Bronchial epithelial cell (primary cell): ENCODE measurements around the gene LDAH. TPM values are rescaled to one million over a fixed set of nuclear protein-coding genes. Genes with fewer than 3 reads are reported as not detected.

Source experiments
- DNase-seq: peaks from one replicate; pipeline ENCODE4 v3.0.0-alpha.2; 2010; ENCODE audit warnings: low read depth
- FAIRE-seq: peaks from 2 replicates; lab custom pipeline; 2011; peaks lifted over from hg19 to GRCh38; lab: Jason Lieb, UNC
- H3K27me3 ChIP-seq: 2 replicates; pipeline ENCODE4 v1.5.1; 2011; ENCODE audit warnings: low read length; ENCODE audit not compliant: control insufficient read depth, insufficient read depth
- H3K36me3 ChIP-seq: 2 replicates; pipeline ENCODE4 v1.5.1; 2011; ENCODE audit warnings: low read length; ENCODE audit not compliant: control insufficient read depth, insufficient read depth
- H3K4me3 ChIP-seq: 2 replicates; pipeline ENCODE4 v1.5.1; 2011; ENCODE audit warnings: mild to moderate bottlenecking, low read depth, low read length, control low read depth
- total RNA-seq: library from RNA; depleted of rRNA; stranded (reverse); fragments of >200 nt; gene quantifications from 2 replicates; pipeline ENCODE4 v1.2.1, GENCODE V29; 2014
- TF ChIP-seq, protein P1 (sequence below): IDR thresholded peaks from 2 replicates; pipeline ENCODE4 v1.5.1; 2011; ENCODE audit warnings: mild to moderate bottlenecking, moderate library complexity, low read length, control low read depth, inconsistent platforms; ENCODE audit not compliant: insufficient read depth, severe bottlenecking

Gene LDAH
- total RNA-seq, 1 donor from 2014 or later, result 8.4 TPM

DNA sequence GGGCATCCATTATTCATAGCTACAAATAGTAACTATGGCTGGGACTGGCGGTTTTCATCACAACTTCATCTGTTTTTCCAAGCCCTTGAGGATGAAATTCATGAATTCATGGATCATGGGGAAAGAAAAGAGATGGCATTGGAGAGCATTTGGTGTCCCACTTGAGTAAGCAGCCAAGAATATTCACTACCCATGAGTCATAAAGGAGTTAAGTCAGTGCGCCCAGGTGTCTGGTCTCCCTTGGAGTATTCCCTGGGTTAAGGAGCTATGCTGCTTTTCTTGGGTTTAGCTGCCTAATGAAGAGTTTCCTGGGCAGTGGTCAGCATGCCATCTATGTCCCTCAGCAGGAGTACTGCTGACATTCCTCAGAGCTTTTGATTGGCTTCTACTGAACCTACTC lies 21.3 kb upstream of the LDAH start:
- DNase-seq (no peak), FAIRE-seq (no peak)
- no peaks in the 10 kb centered on the region for H3K27me3 ChIP-seq
- TF ChIP-seq, protein P1, sequence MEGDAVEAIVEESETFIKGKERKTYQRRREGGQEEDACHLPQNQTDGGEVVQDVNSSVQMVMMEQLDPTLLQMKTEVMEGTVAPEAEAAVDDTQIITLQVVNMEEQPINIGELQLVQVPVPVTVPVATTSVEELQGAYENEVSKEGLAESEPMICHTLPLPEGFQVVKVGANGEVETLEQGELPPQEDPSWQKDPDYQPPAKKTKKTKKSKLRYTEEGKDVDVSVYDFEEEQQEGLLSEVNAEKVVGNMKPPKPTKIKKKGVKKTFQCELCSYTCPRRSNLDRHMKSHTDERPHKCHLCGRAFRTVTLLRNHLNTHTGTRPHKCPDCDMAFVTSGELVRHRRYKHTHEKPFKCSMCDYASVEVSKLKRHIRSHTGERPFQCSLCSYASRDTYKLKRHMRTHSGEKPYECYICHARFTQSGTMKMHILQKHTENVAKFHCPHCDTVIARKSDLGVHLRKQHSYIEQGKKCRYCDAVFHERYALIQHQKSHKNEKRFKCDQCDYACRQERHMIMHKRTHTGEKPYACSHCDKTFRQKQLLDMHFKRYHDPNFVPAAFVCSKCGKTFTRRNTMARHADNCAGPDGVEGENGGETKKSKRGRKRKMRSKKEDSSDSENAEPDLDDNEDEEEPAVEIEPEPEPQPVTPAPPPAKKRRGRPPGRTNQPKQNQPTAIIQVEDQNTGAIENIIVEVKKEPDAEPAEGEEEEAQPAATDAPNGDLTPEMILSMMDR, result no peak
- H3K36me3 ChIP-seq, result no peaks in the 10 kb centered on the region
- H3K4me3 ChIP-seq, result no peak overlapping the region

DNA sequence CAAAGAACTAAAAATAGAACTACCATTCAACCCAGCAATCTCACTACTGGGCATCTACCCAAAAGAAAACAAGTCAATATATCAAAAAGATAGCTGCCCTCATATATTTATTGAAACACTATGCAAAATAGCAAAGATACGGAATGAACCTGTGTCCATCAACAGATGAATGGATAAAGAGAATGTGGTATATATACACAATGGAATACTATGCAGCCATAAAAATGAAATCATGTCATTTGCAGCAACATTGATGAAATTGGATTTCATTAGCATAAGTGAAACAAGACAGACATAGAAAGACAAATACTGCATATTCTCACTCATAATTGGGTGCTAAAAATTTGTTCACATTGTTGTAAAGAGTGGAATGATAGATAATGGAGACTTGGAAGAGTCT lies 16.2 kb upstream of the LDAH start:
- FAIRE-seq, result no peak
- Histone ChIP-seq H3K36me3 (no peaks in the 10 kb centered on the region), H3K27me3 (no peaks in the 10 kb centered on the region), H3K4me3 (no peak overlapping the region)
- DNase-seq, result no peak
- TF ChIP-seq, protein P1, result no peak

GRCh38 chr2:20838016-20838415 lies 15.1 kb upstream of the LDAH start:
- no peak overlapping the region for H3K4me3 ChIP-seq
- no peak for DNase-seq
- no peaks in the 10 kb centered on the region for H3K27me3 ChIP-seq
- H3K36me3 ChIP-seq, result no peaks in the 10 kb centered on the region
- FAIRE-seq, result no peak
- TF ChIP-seq, protein P1, result no peak

GRCh38 chr2:20836521-20836920 lies 13.6 kb upstream of the LDAH start:
- Histone ChIP-seq H3K4me3 (no peak overlapping the region), H3K36me3 (no peaks in the 10 kb centered on the region), H3K27me3 (no peaks in the 10 kb centered on the region)
- DNase-seq (no peak), FAIRE-seq (no peak)
- TF ChIP-seq, protein P1, result no peak

DNA sequence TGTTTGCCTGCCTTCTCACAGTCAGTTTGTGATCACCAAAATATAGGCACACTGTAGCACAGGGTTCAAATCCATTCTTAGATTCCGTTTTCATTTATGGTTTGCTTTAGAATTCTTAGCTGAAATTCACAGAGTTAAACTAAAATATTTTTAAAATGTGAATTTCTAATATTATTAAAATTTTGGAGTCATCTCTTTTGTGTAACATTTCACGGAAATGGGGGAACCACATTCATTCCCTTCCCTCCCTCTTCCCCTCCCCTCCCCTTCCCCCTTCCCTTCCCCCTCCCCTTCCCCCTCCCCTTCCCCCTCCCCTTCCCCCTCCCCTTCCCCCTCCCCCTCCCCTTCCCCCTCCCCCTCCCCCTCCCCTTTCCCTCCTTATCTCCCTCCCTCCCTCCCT lies 11.4 kb upstream of the LDAH start:
- no peak for FAIRE-seq
- TF ChIP-seq, protein P1, result no peak

GRCh38 chr2:20832606-20833005 lies 9.7 kb upstream of the LDAH start:
- H3K36me3 ChIP-seq, result no peaks in the 10 kb centered on the region
- H3K4me3 ChIP-seq, result no peak overlapping the region
- TF ChIP-seq, protein P1, result no peak
- H3K27me3 ChIP-seq, result peaks cover 1% of the 10 kb centered on the region
- DNase-seq, result no peak
- no peak for FAIRE-seq

More for the DNA sequence above, 11.4 kb upstream of the LDAH start:
- Histone ChIP-seq H3K27me3 (peaks cover 1% of the 10 kb centered on the region), H3K4me3 (no peak overlapping the region), H3K36me3 (no peaks in the 10 kb centered on the region)
- no peak for DNase-seq
